ENCODE measurements around the gene KAZN.

The KAZN gene

DNA sequence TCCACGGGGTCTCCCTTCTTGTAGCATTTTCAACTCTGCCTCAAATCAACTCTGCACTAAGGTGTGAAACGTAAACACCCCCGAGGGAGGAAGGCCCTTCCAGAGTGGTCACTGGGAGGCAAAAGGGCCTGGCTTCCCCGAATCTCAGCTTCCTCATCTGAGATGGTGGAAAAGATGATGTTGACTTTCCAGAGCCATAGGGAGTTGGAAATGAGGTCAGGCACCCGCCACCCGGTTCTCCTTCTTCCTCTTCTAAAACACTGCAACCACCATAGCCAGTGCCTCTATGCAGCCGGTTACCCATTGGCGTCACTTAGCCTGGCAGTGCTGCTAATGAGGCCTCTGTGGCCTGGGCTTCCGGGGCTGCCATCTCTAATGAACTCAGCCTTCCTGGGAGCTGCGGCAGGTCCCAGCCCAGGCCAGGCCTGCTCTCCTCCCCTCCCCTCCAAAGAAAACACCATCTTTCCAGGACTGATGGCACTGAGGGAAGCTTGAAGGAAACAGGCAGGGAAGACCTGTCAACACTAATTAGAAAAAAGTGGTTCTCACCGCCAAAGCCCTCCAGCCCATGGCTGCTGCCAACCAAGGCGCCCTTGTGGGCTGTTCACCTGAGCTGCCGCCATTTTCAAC lies 175.0 kb downstream of the KAZN start:
- no peak for DNase-seq (ENCODE audit: low read depth)

- no peak for DNase-seq (ENCODE audit: low read depth)
Observed at GRCh38 chr1:14774225-14774624, 175.7 kb downstream of the KAZN start.

DNA sequence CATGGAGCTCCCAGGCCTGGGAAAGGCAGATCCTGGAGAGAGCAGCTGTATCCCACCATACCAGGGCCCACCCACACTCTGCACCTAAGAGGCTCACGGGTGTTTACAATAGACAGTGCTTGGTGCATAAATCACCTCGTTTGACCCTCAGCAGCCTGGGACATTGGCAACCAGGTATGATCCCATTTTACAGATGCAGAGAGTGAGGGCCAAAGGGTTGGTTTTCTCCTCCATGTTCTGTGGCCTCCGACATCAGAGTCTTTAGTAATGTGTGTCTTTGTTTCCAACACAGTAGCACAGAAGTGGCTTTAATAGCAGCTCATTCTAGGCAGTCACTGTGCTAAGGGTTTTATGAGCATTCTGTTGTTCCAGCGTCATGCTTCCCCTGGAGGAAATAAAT lies 176.5 kb downstream of the KAZN start:
- DNase-seq (ENCODE audit: low read depth), result no peak

GRCh38 chr1:14775434-14775833 lies 176.9 kb downstream of the KAZN start:
- DNase-seq (ENCODE audit: low read depth), result no peak

DNA sequence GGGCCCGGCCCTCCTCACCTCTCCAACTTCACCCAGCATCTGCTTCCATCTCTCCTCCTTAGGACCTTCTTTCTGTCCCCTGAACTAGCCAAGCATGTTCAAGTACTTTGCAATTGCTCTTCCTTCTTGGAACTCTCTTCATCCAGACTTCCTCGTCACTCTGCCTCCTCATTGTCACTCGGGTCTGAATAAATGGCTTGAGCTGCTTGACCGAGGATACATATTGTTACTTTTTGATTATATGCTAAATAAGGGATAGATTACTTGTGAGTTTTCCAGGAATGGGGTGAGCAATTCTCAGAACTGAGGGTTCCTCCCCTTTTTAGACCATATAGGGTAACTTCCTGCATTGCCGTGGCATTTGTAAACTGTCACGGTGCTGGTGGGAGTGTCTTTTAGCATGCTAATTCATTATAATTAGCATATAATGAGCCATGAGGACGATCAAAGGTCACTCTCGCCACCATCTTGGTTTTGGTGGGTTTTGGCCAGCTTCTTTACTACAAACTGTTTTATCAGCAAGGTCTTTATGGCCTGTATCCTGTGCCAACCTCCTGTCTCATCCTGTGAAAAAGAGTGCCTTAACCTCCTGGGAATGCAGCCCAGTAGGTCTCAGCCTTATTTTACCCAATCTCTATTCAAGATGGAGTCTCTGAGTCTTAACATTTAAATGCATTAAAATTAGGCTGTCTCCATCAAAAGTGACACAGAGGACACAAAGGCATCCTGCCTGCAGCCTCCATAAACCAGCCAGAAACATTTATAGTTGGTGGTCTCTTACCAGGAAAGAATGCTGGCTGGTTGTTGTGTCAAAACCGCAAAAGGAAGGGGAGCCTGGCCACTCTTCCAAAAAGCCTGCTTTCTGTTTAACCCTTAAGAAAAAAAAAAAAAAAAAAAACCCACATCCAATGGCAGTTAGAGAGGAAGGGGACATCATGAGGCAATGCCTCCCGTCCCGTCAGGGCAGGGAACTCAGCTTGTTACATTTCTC lies 179.3 kb downstream of the KAZN start:
- DNase-seq (ENCODE audit: low read depth), result no peak

- no peak for DNase-seq (ENCODE audit: low read depth)
Observed at GRCh38 chr1:14778541-14778897, 180.0 kb downstream of the KAZN start.

DNA sequence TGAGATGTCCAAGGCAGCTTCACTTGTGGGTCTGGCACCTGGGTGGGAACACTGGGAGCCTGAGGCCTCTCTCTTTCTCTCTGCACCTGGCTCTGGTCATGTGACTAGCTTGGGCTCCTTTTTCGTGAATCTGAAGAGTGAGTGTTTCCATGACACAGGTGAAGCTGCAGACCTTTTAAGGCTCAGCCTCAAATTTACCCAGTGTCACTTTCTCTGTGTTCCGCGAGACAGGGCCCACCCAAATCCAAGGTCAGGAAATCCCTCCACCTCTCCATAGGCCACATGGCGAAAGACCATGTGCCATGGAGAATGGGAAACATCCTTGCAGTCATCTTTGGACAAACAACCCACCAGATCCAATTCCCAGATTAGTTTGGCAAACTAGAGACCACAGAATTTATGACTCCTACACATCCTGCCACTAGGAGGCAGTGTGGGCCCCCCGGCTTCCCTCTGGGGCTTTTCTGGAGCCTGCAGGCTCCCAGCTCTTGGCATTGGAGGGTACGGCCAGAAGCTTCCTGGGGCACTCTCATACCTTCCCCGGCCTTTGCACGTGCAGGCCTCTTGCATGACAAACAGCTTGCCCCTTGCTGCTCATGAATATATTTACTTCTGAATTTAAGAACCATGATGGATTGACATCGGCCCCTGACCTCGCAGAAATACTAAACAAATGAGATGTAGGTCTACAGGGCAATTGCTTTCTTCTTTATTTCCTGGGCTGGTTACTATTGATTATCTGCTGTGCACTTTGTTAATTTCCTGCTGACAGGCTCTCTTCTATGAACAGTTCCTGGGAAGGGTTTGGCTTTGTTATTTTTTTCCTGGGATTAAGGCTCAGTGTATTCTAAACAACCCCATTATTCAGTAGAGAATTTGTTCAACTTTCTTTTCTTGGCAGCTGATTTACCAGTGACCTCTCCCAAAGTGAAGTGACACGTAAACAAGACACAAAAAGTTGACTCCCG lies 180.7 kb downstream of the KAZN start:
- DNase-seq (ENCODE audit: low read depth), result peak; percentile 8

DNA sequence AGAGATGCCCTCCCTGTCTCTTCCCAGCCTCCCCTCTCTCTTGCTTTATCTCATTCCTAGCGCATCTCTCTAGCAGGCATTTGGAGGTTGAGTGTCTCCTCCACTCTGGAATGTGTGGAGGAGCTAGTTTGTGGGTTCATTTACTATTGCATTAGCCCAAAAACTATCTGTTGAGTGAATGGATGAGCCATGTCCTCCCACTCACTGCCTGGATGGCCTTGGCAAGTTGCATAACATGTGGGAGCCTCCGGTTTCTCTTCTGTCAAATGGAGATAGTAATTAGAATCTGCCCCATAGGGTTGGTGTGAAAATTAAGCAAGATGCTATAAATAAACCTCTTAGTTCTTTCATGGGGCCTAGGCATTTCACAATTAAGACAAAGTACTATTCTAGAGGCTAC lies 181.8 kb downstream of the KAZN start:
- no peak for DNase-seq (ENCODE audit: low read depth)

- DNase-seq (ENCODE audit: low read depth), result no peak
Observed at GRCh38 chr1:14781811-14782210, 183.3 kb downstream of the KAZN start.

GRCh38 chr1:14782741-14783591 lies 184.5 kb downstream of the KAZN start:
- no peak for DNase-seq (ENCODE audit: low read depth)

GRCh38 chr1:14783592-14783886 lies 185.1 kb downstream of the KAZN start:
- no peak for DNase-seq (ENCODE audit: low read depth)

GRCh38 chr1:14784790-14785773 lies 186.6 kb downstream of the KAZN start:
- no peak for DNase-seq (ENCODE audit: low read depth)

GRCh38 chr1:14786109-14786675 lies 187.7 kb downstream of the KAZN start:
- DNase-seq (ENCODE audit: low read depth), result no peak

- DNase-seq (ENCODE audit: low read depth), result no peak
Observed at GRCh38 chr1:14786681-14787080, 188.2 kb downstream of the KAZN start.

DNA sequence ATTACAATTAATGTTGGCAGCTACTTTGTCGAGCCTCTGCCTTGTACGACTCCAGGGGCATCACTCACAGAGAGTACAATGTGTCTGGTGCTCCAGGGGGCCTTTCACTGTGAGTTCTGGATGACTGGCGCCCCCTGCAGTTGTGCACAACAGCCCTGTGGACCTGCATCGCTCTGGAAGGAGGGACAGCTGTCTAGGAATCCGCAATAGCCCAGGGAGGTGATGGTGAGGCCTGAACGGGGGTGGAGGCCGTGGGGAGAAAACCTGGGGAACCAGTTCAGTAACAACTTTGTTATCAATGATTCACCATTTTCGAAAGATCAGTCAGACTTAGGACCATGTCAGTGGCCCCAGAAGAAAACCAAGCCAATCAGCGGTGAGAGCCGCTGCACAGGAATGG lies 189.1 kb downstream of the KAZN start:
- DNase-seq (ENCODE audit: low read depth), result no peak

- no peak for DNase-seq (ENCODE audit: low read depth)
Observed at GRCh38 chr1:14788080-14788479, 189.6 kb downstream of the KAZN start.

GRCh38 chr1:14790982-14791381 lies 192.5 kb downstream of the KAZN start:
- DNase-seq (ENCODE audit: low read depth), result no peak

DNA sequence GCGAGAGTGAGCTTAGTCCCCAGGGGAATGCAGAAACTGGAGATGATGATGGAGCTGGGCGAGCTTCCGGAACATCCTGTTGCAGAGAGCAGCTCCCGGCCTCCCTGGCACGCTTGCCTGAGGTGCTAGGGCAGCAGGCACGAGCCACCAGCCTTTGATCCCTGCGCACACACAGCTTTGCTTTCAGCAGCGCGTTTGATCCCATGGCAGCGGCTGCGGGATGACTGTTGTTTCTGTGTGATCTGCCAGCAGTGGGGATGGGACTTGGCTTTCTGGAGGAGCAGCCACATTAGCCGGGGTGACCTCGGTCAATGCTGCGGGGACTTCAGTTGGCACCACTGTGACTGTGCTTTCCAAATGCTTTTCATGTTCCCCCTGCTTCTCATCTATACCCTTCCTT lies 193.2 kb downstream of the KAZN start:
- no peak for DNase-seq (ENCODE audit: low read depth)

GRCh38 chr1:14794136-14794768 lies 195.8 kb downstream of the KAZN start:
- DNase-seq (ENCODE audit: low read depth), result no peak

DNA sequence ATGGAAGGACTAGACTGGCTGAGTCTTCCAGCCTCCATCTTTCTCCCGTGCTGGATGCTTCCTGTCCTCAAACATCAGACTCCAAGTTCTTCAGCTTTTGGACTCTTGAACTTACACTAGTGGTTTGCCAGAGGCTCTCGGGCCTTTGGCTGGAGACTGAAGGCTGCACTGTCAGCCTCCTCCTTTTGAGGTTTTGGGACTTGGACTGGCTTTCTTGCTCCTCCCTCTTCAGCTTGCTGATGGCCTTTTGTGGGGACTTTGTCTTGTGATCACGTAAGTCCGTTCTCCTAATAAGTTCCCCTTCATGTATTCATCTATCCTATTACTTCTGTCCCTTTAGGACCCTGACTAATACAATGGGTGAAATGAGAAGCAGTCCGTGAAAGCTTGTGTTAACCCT lies 196.4 kb downstream of the KAZN start:
- DNase-seq (ENCODE audit: low read depth), result no peak

Measured in stimulated activated CD8-positive, alpha-beta memory T cell treated with anti-CD3 and anti-CD28 coated beads, Interleukin-7, amount 100 ng/mL, for 24 hours (primary cell).